ENCODE results near the gene KCTD13.

- TF ChIP-seq, protein P1, sequence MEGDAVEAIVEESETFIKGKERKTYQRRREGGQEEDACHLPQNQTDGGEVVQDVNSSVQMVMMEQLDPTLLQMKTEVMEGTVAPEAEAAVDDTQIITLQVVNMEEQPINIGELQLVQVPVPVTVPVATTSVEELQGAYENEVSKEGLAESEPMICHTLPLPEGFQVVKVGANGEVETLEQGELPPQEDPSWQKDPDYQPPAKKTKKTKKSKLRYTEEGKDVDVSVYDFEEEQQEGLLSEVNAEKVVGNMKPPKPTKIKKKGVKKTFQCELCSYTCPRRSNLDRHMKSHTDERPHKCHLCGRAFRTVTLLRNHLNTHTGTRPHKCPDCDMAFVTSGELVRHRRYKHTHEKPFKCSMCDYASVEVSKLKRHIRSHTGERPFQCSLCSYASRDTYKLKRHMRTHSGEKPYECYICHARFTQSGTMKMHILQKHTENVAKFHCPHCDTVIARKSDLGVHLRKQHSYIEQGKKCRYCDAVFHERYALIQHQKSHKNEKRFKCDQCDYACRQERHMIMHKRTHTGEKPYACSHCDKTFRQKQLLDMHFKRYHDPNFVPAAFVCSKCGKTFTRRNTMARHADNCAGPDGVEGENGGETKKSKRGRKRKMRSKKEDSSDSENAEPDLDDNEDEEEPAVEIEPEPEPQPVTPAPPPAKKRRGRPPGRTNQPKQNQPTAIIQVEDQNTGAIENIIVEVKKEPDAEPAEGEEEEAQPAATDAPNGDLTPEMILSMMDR (IDR thresholded peaks at IDR 0.05), result peak in 1 of 3 donors; percentile 30
- no peak for TF ChIP-seq POLR2A (IDR thresholded peaks at IDR 0.05)
Measured at GRCh38 chr16:29863669-29863984, 62.4 kb downstream of the KCTD13 start.

All from breast epithelium (tissue), 3 donors.